B cell (primary cell): ENCODE data around the gene MYL6. TPM values are rescaled to one million over a fixed set of nuclear protein-coding genes. Genes with fewer than 3 reads are reported as not detected.

Experiments
- ATAC-seq: fragments of 200-7000 bp; cut with Tn5 transposase; one replicate; pipeline ENCODE4 v1.10.0; 2021; ENCODE audit warnings: low read depth, mild to moderate bottlenecking, moderate number of reproducible peaks, moderate library complexity
- CTCF ChIA-PET: fragments of 350-600 bp; sonication (Branson Sonifier 250); formaldehyde crosslinking; loops from one replicate; lab custom pipeline; 2021; ENCODE audit warnings: antibody characterized with exemption, inconsistent platforms; lab: Charles Lee
- POLR2A ChIA-PET: fragments of 350-600 bp; sonication (Branson Sonifier 250); formaldehyde crosslinking; loops from one replicate; lab custom pipeline; 2021; ENCODE audit warnings: antibody characterized with exemption; lab: Charles Lee
- DNase-seq: peaks from one replicate; pipeline ENCODE4 v3.0.0; 2013
- H2AFZ ChIP-seq: 2 replicates; pipeline ENCODE4 v1.6.1; 2012; ENCODE audit warnings: mild to moderate bottlenecking, low read depth, low read length; ENCODE audit not compliant: insufficient read depth, poor library complexity, severe bottlenecking
- H3K27ac ChIP-seq, 2 donors: 1 replicate in 1 of 2; 2 replicates in 1 of 2; pipeline ENCODE4 v1.5.1; 2012 to 2013; ENCODE audit warnings: low read length in 2 of 2, mild to moderate bottlenecking in 2 of 2, moderate library complexity in 1 of 2
- H3K27me3 ChIP-seq, 4 experiments: fragments of 200-600 bp in 1 of 4; sonication (generic) in 1 of 4; replicated peaks in 1 of 4; 1 replicate in 2 of 4; 2 replicates in 2 of 4; pipeline versions ENCODE4 v1.6.1 to v1.7.0; 2013 to 2016; ENCODE audit warnings: low read length in 3 of 4, mild to moderate bottlenecking in 2 of 4, mixed read lengths in 1 of 4, moderate library complexity in 1 of 4; ENCODE audit not compliant: insufficient read depth in 4 of 4, control insufficient read depth in 3 of 4; ENCODE audit errors: control extremely low read depth in 1 of 4
- H3K36me3 ChIP-seq, 2 experiments: replicated peaks in 1 of 2; 1 replicate in 1 of 2; 2 replicates in 1 of 2; pipeline versions ENCODE4 v1.6.1 to v1.7.1; 2013; ENCODE audit warnings: low read length in 1 of 2; ENCODE audit not compliant: insufficient read depth in 2 of 2, control insufficient read depth in 1 of 2; ENCODE audit errors: control extremely low read depth in 1 of 2, extremely low read depth in 1 of 2
- H3K4me1 ChIP-seq, 2 donors: fragments of 200-600 bp in 1 of 2; sonication (generic) in 1 of 2; 1 replicate in 1 of 2; 2 replicates in 1 of 2; pipeline versions ENCODE4 v1.5.1 to v1.6.1; 2013 to 2017; ENCODE audit warnings: low read length in 2 of 2; ENCODE audit not compliant: control insufficient read depth in 2 of 2, insufficient read depth in 2 of 2
- H3K4me2 ChIP-seq: replicated peaks from 2 replicates; pipeline ENCODE3; 2012; ENCODE audit warnings: mild to moderate bottlenecking, low read depth, low read length; ENCODE audit not compliant: poor library complexity, severe bottlenecking
- H3K4me3 ChIP-seq, 5 experiments: fragments of 200-600 bp in 1 of 5; sonication (generic) in 1 of 5; 1 replicate in 3 of 5; 2 replicates in 2 of 5; pipeline versions ENCODE4 v1.5.1 to v1.7.0; 2011 to 2016; ENCODE audit warnings: low read length in 4 of 5, mild to moderate bottlenecking in 4 of 5, low read depth in 2 of 5, control low read depth in 1 of 5, moderate library complexity in 1 of 5; ENCODE audit not compliant: insufficient read depth in 1 of 5; ENCODE audit errors: control extremely low read depth in 1 of 5, extremely low read depth in 1 of 5
- H3K79me2 ChIP-seq: fragments of 200-600 bp; sonication (generic); one replicate; pipeline ENCODE4 v1.6.0; 2016; ENCODE audit warnings: low read length; ENCODE audit not compliant: control insufficient read depth, insufficient read depth
- H3K9ac ChIP-seq: fragments of 200-600 bp; sonication (generic); 2 replicates; pipeline ENCODE4 v1.6.1; 2017; ENCODE audit warnings: mild to moderate bottlenecking, low read length, moderate library complexity
- H3K9me3 ChIP-seq, 3 donors: one replicate each; pipeline versions ENCODE4 v1.6.1 to v1.7.1; 2013; ENCODE audit warnings: low read length in 2 of 3; ENCODE audit not compliant: control insufficient read depth in 2 of 3, insufficient read depth in 1 of 3; ENCODE audit errors: control extremely low read depth in 1 of 3
- H4K20me1 ChIP-seq: 2 replicates; pipeline ENCODE4 v1.6.0; 2012; ENCODE audit warnings: mild to moderate bottlenecking, low read length; ENCODE audit not compliant: insufficient read depth, control insufficient read depth, poor library complexity, severe bottlenecking
- H3K27ac Mint-ChIP-seq: one replicate; pipeline ENCODE4 v1.8.0; 2021; ENCODE audit warnings: mixed read lengths
- H3K27me3 Mint-ChIP-seq: one replicate; pipeline ENCODE4 v1.8.0; 2021; ENCODE audit warnings: mixed read lengths
- H3K4me1 Mint-ChIP-seq: one replicate; pipeline ENCODE4 v1.8.0; 2021; ENCODE audit warnings: mixed read lengths
- H3K4me3 Mint-ChIP-seq: one replicate; pipeline ENCODE4 v1.8.0; 2021; ENCODE audit warnings: mixed read lengths
- H3K9me3 Mint-ChIP-seq: one replicate; pipeline ENCODE4 v1.8.0; 2022; ENCODE audit warnings: mixed read lengths; ENCODE audit not compliant: insufficient read depth
- CTCF ChIP-seq: fragments of 200-600 bp; IDR thresholded peaks from one replicate; pipeline ENCODE4 v1.8.0; 2022; ENCODE audit warnings: antibody characterized with exemption, mild to moderate bottlenecking
- EZH2 ChIP-seq: IDR thresholded peaks from 2 replicates; pipeline ENCODE4 v1.6.1; 2012; ENCODE audit warnings: borderline replicate concordance, low read depth, mild to moderate bottlenecking, moderate library complexity, low read length; ENCODE audit not compliant: insufficient read depth, poor library complexity, severe bottlenecking
- WGBS: methylation state at CpG from one replicate; pipeline ENCODE4 v1.1.5; 2013; ENCODE audit warnings: missing lambda C conversion rate; ENCODE audit not compliant: insufficient coverage; 5-methylcytosine and 5-hydroxymethylcytosine counted together
- intact Hi-C: fragments of 100-400 bp; cut with micrococcal nuclease; formaldehyde crosslinking; loops from one replicate; pipeline ENCODE4 v1.10.0; 2022
- polyA plus RNA-seq: library from polyadenylated mRNA; depleted of rRNA; stranded (reverse); fragments of >200 nt; gene quantifications from 2 replicates; pipeline ENCODE4 v1.2.3, GENCODE V29; 2012
- total RNA-seq, 2 donors: library from RNA; stranded (reverse); fragments of 120-200 nt in 1 of 2; gene quantifications; 1 replicate in 1 of 2; 2 replicates in 1 of 2; pipeline versions ENCODE4 v1.2.3 to v1.2.4, GENCODE V29; 2013 to 2022

MYL6 gene
- total and polyA plus RNA-seq, 2 donors (not counting 1 experiment from before 2014, with no cell fraction given), result 675 to 711 TPM

GRCh38 chr12:56161690-56162351, 3.7 kb downstream of the MYL6 start:
- H4K20me1 ChIP-seq, result peaks cover 14% of the 10 kb centered on the region
- H3K4me3 ChIP-seq, result no peak overlapping the region
- intact Hi-C loops, result no loop called here
- H3K9me3 ChIP-seq, result no peaks in the 10 kb centered on the region
- no peaks in the 10 kb centered on the region for H3K27me3 ChIP-seq
- peak overlapping the region; percentile 13 for H3K4me3 Mint-ChIP-seq
- peaks cover 36% of the 10 kb centered on the region for H3K79me2 ChIP-seq
- CTCF ChIA-PET, result interaction anchor here (1.0 to 3.4 kb wide), 7 partner anchors 27 to 236 kb away, joined by 3 to 24 read pairs (median 4); partner anchors contain the start of genes ANKRD52, SMARCC2 and ZC3H10
- no peaks in the 10 kb centered on the region for H3K27me3 Mint-ChIP-seq
- 100% methylated on average over 4 of the region's 10 CpGs for WGBS
- POLR2A ChIA-PET, result interaction anchor here (0.6 to 0.9 kb wide), 4 partner anchors 14 to 37 kb away, joined by 3 to 7 read pairs (median 5); no protein-coding TSS in a partner anchor
- ATAC-seq (no peak), DNase-seq (no peak)
- peaks cover 20 to 35% of the 10 kb centered on the region in 2 donors for H3K4me1 ChIP-seq
- TF ChIP-seq EZH2, result no peak
- no peak for TF ChIP-seq CTCF
- no peak overlapping the region for H2AFZ ChIP-seq
- H3K36me3 ChIP-seq, result peaks cover 6 to 69% of the 10 kb centered on the region in 2 experiments
- peak overlapping the region; percentile 67 for H3K27ac Mint-ChIP-seq
- H3K4me2 ChIP-seq, result no peak overlapping the region
- H3K4me1 Mint-ChIP-seq, result peaks cover 36% of the 10 kb centered on the region
- H3K9ac ChIP-seq, result no peak overlapping the region
- H3K27ac ChIP-seq, result no peak overlapping the region
- H3K9me3 Mint-ChIP-seq, result no peaks in the 10 kb centered on the region
